GM23338 (cell line): ENCODE data around the gene TUBB3. TPM values are rescaled to one million over a fixed set of nuclear protein-coding genes. Genes with fewer than 3 reads are reported as not detected.

Source experiments
- ATAC-seq: fragments of 200-7000 bp; cut with Tn5 transposase; 3 replicates; pipeline ENCODE4 v1.9.1; 2020
- DNase-seq: peaks from one replicate; pipeline ENCODE4 v3.0.0-alpha.2; 2015; ENCODE audit warnings: low spot score
- H2AFZ ChIP-seq: fragments of 200-600 bp; sonication (generic); 2 replicates; pipeline ENCODE4 v1.8.0; 2016; ENCODE audit warnings: antibody characterized with exemption, mild to moderate bottlenecking, moderate library complexity
- H3F3A ChIP-seq: fragments of 200-600 bp; sonication (generic); replicated peaks from 2 replicates; pipeline ENCODE4 v1.8.0; 2017; ENCODE audit warnings: antibody characterized with exemption, mixed run types, low read depth
- H3K27ac ChIP-seq: fragments of 200-600 bp; sonication (generic); 2 replicates; pipeline ENCODE4 v1.6.1; 2016; ENCODE audit warnings: low read depth
- H3K27me3 ChIP-seq: fragments of 200-600 bp; sonication (generic); 2 replicates; pipeline ENCODE4 v1.8.0; 2016; ENCODE audit warnings: mild to moderate bottlenecking, mixed run types, moderate library complexity; ENCODE audit not compliant: insufficient read depth
- H3K36me3 ChIP-seq: fragments of 200-600 bp; sonication (generic); 2 replicates; pipeline ENCODE4 v1.8.0; 2016; ENCODE audit warnings: mild to moderate bottlenecking; ENCODE audit not compliant: insufficient read depth
- H3K4me1 ChIP-seq: fragments of 200-600 bp; sonication (generic); 2 replicates; pipeline ENCODE4 v1.8.0; 2016; ENCODE audit warnings: mild to moderate bottlenecking, moderate library complexity; ENCODE audit not compliant: insufficient read depth
- H3K4me2 ChIP-seq: fragments of 200-600 bp; sonication (generic); 2 replicates; pipeline ENCODE4 v1.7.1; 2017; ENCODE audit warnings: mixed run types
- H3K4me3 ChIP-seq: fragments of 200-600 bp; sonication (generic); 2 replicates; pipeline ENCODE4 v1.6.1; 2016; ENCODE audit warnings: mixed run types
- H3K79me2 ChIP-seq: fragments of 200-600 bp; sonication (generic); replicated peaks from 2 replicates; pipeline ENCODE4 v1.8.0; 2017; ENCODE audit warnings: mild to moderate bottlenecking; ENCODE audit not compliant: insufficient read depth
- H3K9me2 ChIP-seq: fragments of 200-600 bp; sonication (generic); 2 replicates; pipeline ENCODE4 v1.8.0; 2017; ENCODE audit not compliant: insufficient read depth
- H4K20me1 ChIP-seq: fragments of 200-600 bp; sonication (generic); replicated peaks from 2 replicates; pipeline ENCODE4 v1.8.0; 2017; ENCODE audit warnings: mild to moderate bottlenecking; ENCODE audit not compliant: insufficient read depth
- H3K27ac Mint-ChIP-seq: 2 replicates; pipeline ENCODE4 v1.8.0; 2020; ENCODE audit warnings: inconsistent platforms, mild to moderate bottlenecking, moderate library complexity, mixed read lengths
- H3K27me3 Mint-ChIP-seq: 3 replicates; pipeline ENCODE4 v1.8.0; 2022; ENCODE audit warnings: low read depth, mild to moderate bottlenecking, moderate library complexity, mixed read lengths, inconsistent platforms; ENCODE audit not compliant: insufficient read depth, poor library complexity
- H3K36me3 Mint-ChIP-seq: 3 replicates; pipeline ENCODE4 v1.8.0; 2021; ENCODE audit warnings: low read depth, mild to moderate bottlenecking, inconsistent platforms, moderate library complexity, mixed read lengths
- H3K4me1 Mint-ChIP-seq: 3 replicates; pipeline ENCODE4 v1.8.0; 2020; ENCODE audit warnings: mild to moderate bottlenecking, inconsistent platforms, mixed read lengths
- H3K4me3 Mint-ChIP-seq: 3 replicates; pipeline ENCODE4 v1.8.0; 2021; ENCODE audit warnings: moderate library complexity, mild to moderate bottlenecking, inconsistent platforms, mixed read lengths
- H3K9me3 Mint-ChIP-seq: 3 replicates; pipeline ENCODE4 v1.8.0; 2020; ENCODE audit warnings: moderate library complexity, mild to moderate bottlenecking, inconsistent platforms, mixed read lengths
- CTCF ChIP-seq, 2 experiments: fragments of 200-600 bp in 1 of 2; sonication (generic) in 1 of 2; conservative IDR thresholded peaks; 2 replicates each; pipeline versions ENCODE4 v1.5.1 to v1.6.1; 2016 to 2017; ENCODE audit warnings: antibody characterized with exemption in 2 of 2, low read depth in 2 of 2, mild to moderate bottlenecking in 2 of 2, moderate library complexity in 1 of 2
- ETS1 ChIP-seq: IDR thresholded peaks from 2 replicates; pipeline ENCODE4 v1.6.1; 2016; ENCODE audit warnings: antibody characterized with exemption
- EZH2 ChIP-seq: fragments of 200-600 bp; sonication (generic); IDR thresholded peaks from one replicate; pipeline ENCODE4 v1.8.0; 2017; ENCODE audit warnings: antibody characterized with exemption, mild to moderate bottlenecking, low read depth; ENCODE audit not compliant: unreplicated experiment
- JUNB ChIP-seq: IDR thresholded peaks from one replicate; pipeline ENCODE4 v1.6.1; 2016; ENCODE audit warnings: antibody characterized with exemption; ENCODE audit not compliant: unreplicated experiment
- POLR2AphosphoS5 ChIP-seq: IDR thresholded peaks from 2 replicates; pipeline ENCODE4 v1.6.1; 2016; ENCODE audit warnings: antibody characterized with exemption, low read depth
- ZNF114 ChIP-seq: fragments of 250-450 bp; sonication (Bioruptor Pico); IDR thresholded peaks from 2 replicates; pipeline ENCODE4 v1.5.0; 2020; ENCODE audit warnings: mild to moderate bottlenecking, moderate library complexity
- ZNF331 ChIP-seq: fragments of 250-450 bp; sonication (Bioruptor Pico); IDR thresholded peaks from 2 replicates; pipeline ENCODE4 v1.5.0; 2020; ENCODE audit warnings: low read depth, mild to moderate bottlenecking, moderate library complexity
- ZNF462 ChIP-seq: fragments of 250-450 bp; sonication (Bioruptor Pico); IDR thresholded peaks from 2 replicates; pipeline ENCODE4 v1.5.0; 2020; ENCODE audit warnings: mild to moderate bottlenecking, moderate library complexity
- polyA plus RNA-seq: library from polyadenylated mRNA; unstranded; fragments of >200 nt; fragmentation: Nextera tagmentation; extraction: Ambion mirVana; gene quantifications from 2 replicates; pipeline ENCODE4 v1.2.1, GENCODE V29; 2016
- total RNA-seq: library from RNA; depleted of rRNA; stranded (reverse); fragments of >200 nt; shearing (Covaris generic); gene quantifications from 2 replicates; pipeline ENCODE4 v1.2.3, GENCODE V29; 2014

Gene TUBB3
- total and polyA plus RNA-seq, 2 experiments from 2014 or later, result 149 to 443 TPM

GRCh38 chr16:89960966-89961365 lies 37.8 kb downstream of the TUBB3 start:
- no peak for DNase-seq
- Histone ChIP-seq H3F3A (no peaks in the 10 kb centered on the region), H3K9me2 (no peaks in the 10 kb centered on the region), H4K20me1 (0 out of 2 replicates have a peak, but pooled peaks cover 3% of the 10 kb centered on the region), H3K27ac (no peak overlapping the region), H3K79me2 (no peaks in the 10 kb centered on the region), H3K4me2 (no peak overlapping the region), H3K4me1 (no peaks in the 10 kb centered on the region), H3K36me3 (no peaks in the 10 kb centered on the region), H3K27me3 (no peaks in the 10 kb centered on the region), H2AFZ (no peak overlapping the region), H3K4me3 (no peak overlapping the region)
- Mint-ChIP-seq H3K4me1 (peaks cover 6% of the 10 kb centered on the region), H3K9me3 (no peaks in the 10 kb centered on the region), H3K4me3 (no peak overlapping the region), H3K36me3 (peaks cover 29% of the 10 kb centered on the region), H3K27ac (no peak overlapping the region), H3K27me3 (peaks cover 8% of the 10 kb centered on the region)
- no peak for ATAC-seq
- TF ChIP-seq ZNF462 (CRISPR knock-in tag) (no peak), JUNB (no peak), ZNF331 (CRISPR knock-in tag) (no peak), EZH2 (no peak), POLR2AphosphoS5 (no peak), ZNF114 (CRISPR knock-in tag) (no peak), ETS1 (no peak), CTCF (conservative IDR thresholded peaks at IDR 0.05; ENCODE audit: low read depth in 2 of 2) (no peak)
